ENCODE data around the gene PIGB.

The PIGB gene

DNA sequence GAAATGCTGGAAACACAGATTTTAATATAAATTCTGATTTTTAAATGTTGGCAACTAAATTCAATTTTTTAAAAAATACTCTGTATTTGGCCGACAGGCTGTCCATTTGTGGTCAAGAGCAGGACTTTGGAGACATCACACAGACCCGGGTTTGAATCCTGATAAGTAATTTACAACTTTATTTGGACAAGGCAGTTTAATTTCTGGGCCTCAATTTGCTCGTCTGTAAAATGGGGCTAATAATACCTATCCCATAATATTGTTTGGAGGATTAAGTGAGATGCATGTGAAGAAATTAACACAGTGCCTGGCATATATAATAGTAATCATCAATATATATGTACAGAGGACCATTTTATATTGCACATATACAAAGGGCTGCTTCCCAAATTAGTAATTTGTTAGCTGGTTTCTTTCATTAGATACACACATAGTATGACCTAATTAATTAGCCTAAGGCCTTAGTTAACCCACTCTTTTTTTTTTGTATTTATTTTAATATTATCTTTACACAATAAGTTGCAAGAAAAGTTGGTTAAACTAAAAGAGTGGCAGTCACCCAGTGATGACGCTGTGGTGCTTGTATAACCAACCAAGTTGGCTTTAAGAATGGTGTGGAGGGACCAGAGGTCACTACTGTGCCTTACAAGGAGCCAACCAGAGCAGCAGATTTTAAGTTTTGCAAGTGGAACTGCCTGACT, 665 bp downstream of the PIGB start:
- peak overlapping the region; percentile 97 for H2AFZ ChIP-seq
- peak overlapping the region; percentile 99 for H3K4me3 ChIP-seq (ENCODE audit: low read depth, low read length)
- peak overlapping the region; percentile 88 for H3K4me2 ChIP-seq (ENCODE audit: low read length)
- H3K27me3 ChIP-seq (ENCODE audit: control insufficient read depth, insufficient read depth, low read length): no peaks in the 10 kb centered on the region
- TF ChIP-seq, protein P1, sequence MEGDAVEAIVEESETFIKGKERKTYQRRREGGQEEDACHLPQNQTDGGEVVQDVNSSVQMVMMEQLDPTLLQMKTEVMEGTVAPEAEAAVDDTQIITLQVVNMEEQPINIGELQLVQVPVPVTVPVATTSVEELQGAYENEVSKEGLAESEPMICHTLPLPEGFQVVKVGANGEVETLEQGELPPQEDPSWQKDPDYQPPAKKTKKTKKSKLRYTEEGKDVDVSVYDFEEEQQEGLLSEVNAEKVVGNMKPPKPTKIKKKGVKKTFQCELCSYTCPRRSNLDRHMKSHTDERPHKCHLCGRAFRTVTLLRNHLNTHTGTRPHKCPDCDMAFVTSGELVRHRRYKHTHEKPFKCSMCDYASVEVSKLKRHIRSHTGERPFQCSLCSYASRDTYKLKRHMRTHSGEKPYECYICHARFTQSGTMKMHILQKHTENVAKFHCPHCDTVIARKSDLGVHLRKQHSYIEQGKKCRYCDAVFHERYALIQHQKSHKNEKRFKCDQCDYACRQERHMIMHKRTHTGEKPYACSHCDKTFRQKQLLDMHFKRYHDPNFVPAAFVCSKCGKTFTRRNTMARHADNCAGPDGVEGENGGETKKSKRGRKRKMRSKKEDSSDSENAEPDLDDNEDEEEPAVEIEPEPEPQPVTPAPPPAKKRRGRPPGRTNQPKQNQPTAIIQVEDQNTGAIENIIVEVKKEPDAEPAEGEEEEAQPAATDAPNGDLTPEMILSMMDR (IDR thresholded peaks at IDR 0.05): no peak
- H3K9ac ChIP-seq: no peak overlapping the region
- H3K36me3 ChIP-seq (ENCODE audit: control insufficient read depth, insufficient read depth, low read length): no peaks in the 10 kb centered on the region
- peak overlapping the region; percentile 88 for H3K27ac ChIP-seq
- peaks cover 3% of the 10 kb centered on the region for H3K79me2 ChIP-seq
- H3K9me3 ChIP-seq (ENCODE audit: control insufficient read depth, low read length): no peaks in the 10 kb centered on the region
- no peaks in the 10 kb centered on the region for H3K4me1 ChIP-seq

DNA sequence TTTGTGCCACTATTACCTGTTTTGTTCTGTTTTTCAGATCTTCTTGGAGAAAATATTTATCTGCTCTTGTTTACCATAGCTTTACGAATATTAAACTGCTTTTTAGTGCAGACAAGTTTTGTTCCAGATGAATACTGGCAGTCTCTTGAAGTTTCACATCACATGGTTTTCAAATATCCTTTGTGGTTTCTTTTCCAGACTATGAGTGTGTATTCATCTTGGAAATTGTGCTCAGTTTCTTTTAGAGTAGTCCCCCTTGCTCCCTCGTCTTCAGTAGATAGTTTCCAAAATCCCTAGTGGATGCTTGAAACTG, 1.2 kb downstream of the PIGB start:
- peak overlapping the region; percentile 88 for H3K4me2 ChIP-seq (ENCODE audit: low read length)
- no peaks in the 10 kb centered on the region for H3K27me3 ChIP-seq (ENCODE audit: control insufficient read depth, insufficient read depth, low read length)
- H3K4me3 ChIP-seq (ENCODE audit: low read depth, low read length): no peak overlapping the region
- H3K79me2 ChIP-seq: peaks cover 3% of the 10 kb centered on the region
- H3K4me1 ChIP-seq: no peaks in the 10 kb centered on the region
- no peak overlapping the region for H3K9ac ChIP-seq
- TF ChIP-seq, protein P1 (IDR thresholded peaks at IDR 0.05): no peak
- peak overlapping the region; percentile 17 for H2AFZ ChIP-seq
- no peaks in the 10 kb centered on the region for H3K9me3 ChIP-seq (ENCODE audit: control insufficient read depth, low read length)
- H3K36me3 ChIP-seq (ENCODE audit: control insufficient read depth, insufficient read depth, low read length): no peaks in the 10 kb centered on the region
- no peak overlapping the region for H3K27ac ChIP-seq

DNA sequence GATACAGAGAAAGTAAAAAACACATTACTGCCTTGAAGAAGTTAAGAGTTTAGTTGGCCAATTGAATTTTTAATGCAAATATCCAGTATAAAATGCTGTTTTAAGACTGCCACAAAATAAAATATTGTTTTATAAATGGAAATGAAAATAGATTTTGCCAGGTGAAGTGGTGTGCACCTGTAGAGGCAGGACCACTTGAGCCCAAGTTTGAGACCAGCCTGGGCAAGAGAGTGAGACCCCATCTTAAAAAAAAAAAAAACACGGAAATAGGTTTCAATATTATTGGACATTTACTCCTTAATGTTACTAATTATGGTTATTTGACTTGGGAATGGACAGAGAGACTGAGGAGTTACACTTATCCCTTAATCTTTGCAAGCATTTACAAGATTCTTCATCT, 1.9 kb downstream of the PIGB start:
- no peaks in the 10 kb centered on the region for H3K9me3 ChIP-seq (ENCODE audit: control insufficient read depth, low read length)
- peaks cover 3% of the 10 kb centered on the region for H3K79me2 ChIP-seq
- no peak overlapping the region for H3K9ac ChIP-seq
- no peak overlapping the region for H2AFZ ChIP-seq
- no peak overlapping the region for H3K27ac ChIP-seq
- H3K4me1 ChIP-seq: no peaks in the 10 kb centered on the region
- no peaks in the 10 kb centered on the region for H3K36me3 ChIP-seq (ENCODE audit: control insufficient read depth, insufficient read depth, low read length)
- H3K27me3 ChIP-seq (ENCODE audit: control insufficient read depth, insufficient read depth, low read length): no peaks in the 10 kb centered on the region
- H3K4me3 ChIP-seq (ENCODE audit: low read depth, low read length): no peak overlapping the region
- TF ChIP-seq, protein P1 (IDR thresholded peaks at IDR 0.05): no peak
- no peak overlapping the region for H3K4me2 ChIP-seq (ENCODE audit: low read length)

DNA sequence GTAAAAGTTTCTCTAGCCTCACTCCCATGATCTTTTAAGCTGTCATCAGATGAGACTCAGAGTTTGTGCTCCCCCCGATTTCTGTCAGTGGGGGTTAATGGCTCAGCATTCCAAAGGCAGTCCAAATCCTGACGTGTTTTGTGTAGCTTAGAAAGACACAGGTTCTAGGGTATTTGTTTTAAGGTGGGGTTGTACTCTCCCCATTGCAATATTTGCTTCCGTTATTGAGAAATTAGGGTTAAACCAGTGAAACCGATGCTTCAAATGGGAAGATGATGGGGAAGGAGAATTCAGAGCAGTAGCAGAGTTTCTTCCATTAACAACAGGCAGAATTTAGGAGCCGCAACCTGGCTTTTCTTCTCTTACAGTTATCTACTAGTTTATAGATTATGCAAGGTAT, 3.4 kb downstream of the PIGB start:
- Histone ChIP-seq H3K4me1 (no peaks in the 10 kb centered on the region), H3K36me3 (ENCODE audit: control insufficient read depth, insufficient read depth, low read length) (no peaks in the 10 kb centered on the region), H3K9ac (no peak overlapping the region), H3K4me2 (ENCODE audit: low read length) (no peak overlapping the region), H3K79me2 (peaks cover 3% of the 10 kb centered on the region), H2AFZ (no peak overlapping the region), H3K27me3 (ENCODE audit: control insufficient read depth, insufficient read depth, low read length) (no peaks in the 10 kb centered on the region), H3K27ac (no peak overlapping the region), H3K9me3 (ENCODE audit: control insufficient read depth, low read length) (no peaks in the 10 kb centered on the region), H3K4me3 (ENCODE audit: low read depth, low read length) (no peak overlapping the region)
- TF ChIP-seq, protein P1 (IDR thresholded peaks at IDR 0.05): no peak

DNA sequence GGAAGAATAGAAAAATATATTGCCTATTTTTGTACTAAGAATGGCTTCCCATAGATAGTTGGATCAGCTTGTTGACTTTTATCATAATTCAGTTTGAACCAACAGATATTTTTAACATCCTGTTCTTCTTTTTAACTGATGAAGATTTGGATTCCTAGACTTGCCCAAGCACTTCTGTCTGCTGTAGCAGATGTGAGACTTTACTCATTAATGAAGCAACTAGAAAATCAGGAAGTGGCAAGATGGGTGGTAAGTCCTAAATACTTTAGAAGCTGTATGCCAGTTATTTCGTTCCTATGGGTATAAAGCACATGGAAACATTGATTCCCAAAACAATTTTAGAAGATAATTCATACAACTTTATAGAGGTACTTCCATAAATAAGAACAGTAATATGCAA, 8.4 kb downstream of the PIGB start:
- Histone ChIP-seq H3K79me2 (no peaks in the 10 kb centered on the region), H3K9ac (no peak overlapping the region), H3K36me3 (ENCODE audit: control insufficient read depth, insufficient read depth, low read length) (no peaks in the 10 kb centered on the region), H3K9me3 (ENCODE audit: control insufficient read depth, low read length) (no peaks in the 10 kb centered on the region), H2AFZ (no peak overlapping the region), H3K4me1 (no peaks in the 10 kb centered on the region), H3K27ac (no peak overlapping the region), H3K27me3 (ENCODE audit: control insufficient read depth, insufficient read depth, low read length) (no peaks in the 10 kb centered on the region), H3K4me3 (ENCODE audit: low read depth, low read length) (no peak overlapping the region), H3K4me2 (ENCODE audit: low read length) (no peak overlapping the region)
- TF ChIP-seq, protein P1 (IDR thresholded peaks at IDR 0.05): no peak

All from parathyroid adenoma (tissue), 2 donors.